Measurements from ENCODE around the gene MUC20. TPM values are rescaled to one million over a fixed set of nuclear protein-coding genes. Genes with fewer than 3 reads are reported as not detected.
"Not testable (repeated sequence)": the region's sequence is repeated elsewhere in the genome, so short reads cannot be mapped to it uniquely, and the experiment has no call there.

Gene MUC20
- total and polyA plus RNA-seq, 2 of the 13 experiments (the other 11 are each of a cell fraction or from before 2014, with no cell fraction given): 0.24 to 0.83 TPM

- DNase-seq (ENCODE audit: low spot score); H4K20me1 ChIP-seq (ENCODE audit: insufficient read depth, low read length); H3K9me3 ChIP-seq (ENCODE audit: low read length); H3K79me2 ChIP-seq (ENCODE audit: insufficient read depth, low read length); H3K27me3 ChIP-seq (ENCODE audit: control insufficient read depth in 1 of 2, insufficient read depth in 2 of 2, low read length in 2 of 2); intact Hi-C loops (cut with micrococcal nuclease; ENCODE audit: unreplicated experiment); POLR2A ChIA-PET; H3K4me2 ChIP-seq (ENCODE audit: low read depth, low read length); H3K4me3 ChIP-seq (replicated peaks in 1 of 3; ENCODE audit: insufficient read depth in 1 of 3, low read depth in 2 of 3, low read length in 3 of 3); in situ Hi-C loops (cut with HindIII; ENCODE audit: extremely low pct_ligation_motif_present, low pct_unique_long_range_greater_than_20kb); H3K36me3 ChIP-seq (replicated peaks in 1 of 2; ENCODE audit: control insufficient read depth in 1 of 2, insufficient read depth in 2 of 2, low read length in 2 of 2); BruUV-seq (replicated peaks); H3K27ac ChIP-seq (ENCODE audit: extremely low read length, insufficient read depth, low read length); FAIRE-seq; H3K4me1 ChIP-seq (ENCODE audit: insufficient read depth, low read length); H2AFZ ChIP-seq (ENCODE audit: low read length); ATAC-seq; CTCF ChIA-PET (ENCODE audit: low intra/inter-chr PET ratio, low total read pairs); H3K9ac ChIP-seq (ENCODE audit: insufficient read depth, low read depth, low read length): not testable (repeated sequence)
- 74% methylated on average over 28 of the region's 32 CpGs for WGBS (ENCODE audit: low lambda C conversion rate)
Observed at GRCh38 chr3:195725916-195726740, 5.3 kb downstream of the MUC20 start.

- in situ Hi-C loops (cut with HindIII; ENCODE audit: extremely low pct_ligation_motif_present, low pct_unique_long_range_greater_than_20kb): no loop called here
- H3K36me3 ChIP-seq (replicated peaks in 1 of 2; ENCODE audit: control insufficient read depth in 1 of 2, insufficient read depth in 2 of 2, low read length in 2 of 2): no peaks in the 10 kb centered on the region
- H3K79me2 ChIP-seq (ENCODE audit: insufficient read depth, low read length): no peaks in the 10 kb centered on the region
- H4K20me1 ChIP-seq (ENCODE audit: insufficient read depth, low read length): no peaks in the 10 kb centered on the region
- POLR2A ChIA-PET: no interaction called here
- no peaks in the 10 kb centered on the region; a peak in 1 of 5 replicates for H3K27me3 ChIP-seq (ENCODE audit: control insufficient read depth in 1 of 2, insufficient read depth in 2 of 2, low read length in 2 of 2)
- DNase-seq (ENCODE audit: low spot score) (no peak), ATAC-seq (no peak), FAIRE-seq (no peak)
- CTCF ChIA-PET (ENCODE audit: low intra/inter-chr PET ratio, low total read pairs): no interaction called here
- 0 out of 2 replicates have a peak, but pooled peaks cover 8% of the 10 kb centered on the region for H3K4me1 ChIP-seq (ENCODE audit: insufficient read depth, low read length)
- H3K27ac ChIP-seq (ENCODE audit: extremely low read length, insufficient read depth, low read length): no peak overlapping the region
- H3K4me3 ChIP-seq (replicated peaks in 1 of 3; ENCODE audit: insufficient read depth in 1 of 3, low read depth in 2 of 3, low read length in 3 of 3): no peak overlapping the region
- H2AFZ ChIP-seq (ENCODE audit: low read length): no peak overlapping the region
- intact Hi-C loops (cut with micrococcal nuclease; ENCODE audit: unreplicated experiment): no loop called here
- no peak overlapping the region for H3K4me2 ChIP-seq (ENCODE audit: low read depth, low read length)
- no peak overlapping the region for H3K9ac ChIP-seq (ENCODE audit: insufficient read depth, low read depth, low read length)
- H3K9me3 ChIP-seq (ENCODE audit: low read length): no peaks in the 10 kb centered on the region
- BruUV-seq (replicated peaks): no TSS peak
- WGBS (ENCODE audit: low lambda C conversion rate): 48% methylated on average over 7 of the region's 7 CpGs
- TF ChIP-seq E2F1 (CRISPR knock-in tag; IDR thresholded peaks at IDR 0.05) (no peak), EHMT2 (IDR thresholded peaks at IDR 0.05; ENCODE audit: borderline replicate concordance, low read depth, low read length) (no peak)
Observed at GRCh38 chr3:195727606-195728195, 6.9 kb downstream of the MUC20 start.

GRCh38 chr3:195728789-195729188 lies 8.0 kb downstream of the MUC20 start:
- H3K27ac ChIP-seq (ENCODE audit: extremely low read length, insufficient read depth, low read length); BruUV-seq (replicated peaks); H3K79me2 ChIP-seq (ENCODE audit: insufficient read depth, low read length); H3K4me2 ChIP-seq (ENCODE audit: low read depth, low read length); ATAC-seq; H4K20me1 ChIP-seq (ENCODE audit: insufficient read depth, low read length); H3K4me1 ChIP-seq (ENCODE audit: insufficient read depth, low read length); intact Hi-C loops (cut with micrococcal nuclease; ENCODE audit: unreplicated experiment); in situ Hi-C loops (cut with HindIII; ENCODE audit: extremely low pct_ligation_motif_present, low pct_unique_long_range_greater_than_20kb); H3K4me3 ChIP-seq (replicated peaks in 1 of 3; ENCODE audit: insufficient read depth in 1 of 3, low read depth in 2 of 3, low read length in 3 of 3); H3K36me3 ChIP-seq (replicated peaks in 1 of 2; ENCODE audit: control insufficient read depth in 1 of 2, insufficient read depth in 2 of 2, low read length in 2 of 2); H3K9me3 ChIP-seq (ENCODE audit: low read length); CTCF ChIA-PET (ENCODE audit: low intra/inter-chr PET ratio, low total read pairs); H3K9ac ChIP-seq (ENCODE audit: insufficient read depth, low read depth, low read length); H2AFZ ChIP-seq (ENCODE audit: low read length); FAIRE-seq; POLR2A ChIA-PET; DNase-seq (ENCODE audit: low spot score); H3K27me3 ChIP-seq (ENCODE audit: control insufficient read depth in 1 of 2, insufficient read depth in 2 of 2, low read length in 2 of 2): not testable (repeated sequence)
- WGBS (ENCODE audit: low lambda C conversion rate): 64% methylated on average over 5 of the region's 5 CpGs

Measured in HepG2 (cell line).